ENCODE data around the gene KLF16.

The KLF16 gene

GRCh38 chr19:1871630-1872029, 8.3 kb upstream of the KLF16 start:
- no peak for DNase-seq

- no peak for DNase-seq
Observed at GRCh38 chr19:1871140-1871597, 7.8 kb upstream of the KLF16 start.

GRCh38 chr19:1868971-1869370, 5.6 kb upstream of the KLF16 start:
- no peak for DNase-seq

GRCh38 chr19:1867349-1867724, 4.0 kb upstream of the KLF16 start:
- no peak for DNase-seq

- no peak for DNase-seq
Observed at GRCh38 chr19:1866693-1867348, 3.4 kb upstream of the KLF16 start.

GRCh38 chr19:1865172-1866010, 2.0 kb upstream of the KLF16 start:
- DNase-seq = no peak

- DNase-seq = peak in 41 of 56 donors; percentile 22 to 75 (median 46)
Observed at GRCh38 chr19:1864480-1865171, 1.2 kb upstream of the KLF16 start.

GRCh38 chr19:1863638-1864479, 480 bp upstream of the KLF16 start:
- DNase-seq = peak in 55 of 56 donors; percentile 58 to 96 (median 83)

GRCh38 chr19:1862424-1863327, 703 bp downstream of the KLF16 start:
- peak in 4 of 56 donors; percentile 16 to 54 (median 32) for DNase-seq

- DNase-seq = peak in 1 of 56 donors; percentile 13
Observed at GRCh38 chr19:1862068-1862423, 1.3 kb downstream of the KLF16 start.

GRCh38 chr19:1861599-1862031, 1.8 kb downstream of the KLF16 start:
- no peak for DNase-seq

GRCh38 chr19:1860821-1861598, 2.4 kb downstream of the KLF16 start:
- peak in 2 of 56 donors; percentile 16 to 17 for DNase-seq

GRCh38 chr19:1860042-1860775, 3.2 kb downstream of the KLF16 start:
- DNase-seq = peak in 38 of 56 donors; percentile 17 to 84 (median 39)

- peak in 9 of 56 donors; percentile 5 to 37 (median 17) for DNase-seq
Observed at GRCh38 chr19:1859331-1859781, 4.0 kb downstream of the KLF16 start.

GRCh38 chr19:1858412-1859081, 4.8 kb downstream of the KLF16 start:
- peak in 1 of 56 donors; percentile 37 for DNase-seq

- DNase-seq = peak in 3 of 56 donors; percentile 16 to 34 (median 17)
Observed at GRCh38 chr19:1857648-1858326, 5.6 kb downstream of the KLF16 start.

Measured in nucleus accumbens (tissue), 56 donors.